ENCODE measurements around the gene SERGEF.
"Not testable (repeated sequence)": the region's sequence is repeated elsewhere in the genome, so short reads cannot be mapped to it uniquely, and the experiment has no call there.

SERGEF gene

DNA sequence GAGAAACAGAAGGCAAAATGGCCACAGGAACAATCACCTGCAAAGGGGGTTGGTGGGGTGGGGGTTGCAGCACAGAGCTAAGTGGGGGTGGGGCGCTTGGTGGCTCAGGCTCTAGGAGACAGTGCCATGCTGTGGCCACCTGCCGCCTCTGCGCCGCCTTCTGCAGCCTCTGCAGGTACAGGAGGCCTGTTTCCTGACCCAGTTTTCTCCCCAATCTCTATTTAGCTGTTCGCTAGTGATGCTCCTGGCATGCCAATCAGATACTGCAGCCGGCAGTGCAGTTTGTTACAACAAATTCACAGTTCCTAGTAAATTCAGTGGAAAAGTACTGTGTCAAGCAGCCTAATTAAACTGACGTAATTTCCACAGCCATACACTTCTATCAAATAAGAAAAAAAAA is 106.4 kb downstream of the SERGEF start:
- no peak for DNase-seq (ENCODE audit: low spot score)

DNA sequence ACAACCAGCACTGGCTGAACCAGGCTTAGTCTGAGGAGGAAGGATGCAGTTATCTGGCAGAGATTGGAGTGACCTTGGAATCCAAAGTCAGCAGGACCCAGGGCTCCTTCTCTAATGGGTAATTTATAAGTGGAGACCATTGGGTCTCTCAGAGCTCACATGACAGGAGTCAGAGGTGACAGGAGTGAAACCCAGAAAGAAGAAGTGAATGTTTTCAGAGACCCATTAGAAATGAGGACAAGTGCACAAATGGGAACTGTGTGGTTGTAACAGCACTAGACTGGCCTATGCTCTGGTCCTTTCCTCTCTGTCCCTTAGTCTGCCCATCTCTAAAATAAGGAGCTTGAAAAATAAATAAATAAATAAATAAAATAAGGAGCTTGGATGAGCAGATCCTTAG is 107.4 kb downstream of the SERGEF start:
- no peak for DNase-seq (ENCODE audit: low spot score)

GRCh38 chr11:17901481-17901880 is 111.4 kb downstream of the SERGEF start:
- no peak for DNase-seq (ENCODE audit: low spot score)

GRCh38 chr11:17898782-17899181 is 114.1 kb downstream of the SERGEF start:
- no peak for DNase-seq (ENCODE audit: low spot score)

DNA sequence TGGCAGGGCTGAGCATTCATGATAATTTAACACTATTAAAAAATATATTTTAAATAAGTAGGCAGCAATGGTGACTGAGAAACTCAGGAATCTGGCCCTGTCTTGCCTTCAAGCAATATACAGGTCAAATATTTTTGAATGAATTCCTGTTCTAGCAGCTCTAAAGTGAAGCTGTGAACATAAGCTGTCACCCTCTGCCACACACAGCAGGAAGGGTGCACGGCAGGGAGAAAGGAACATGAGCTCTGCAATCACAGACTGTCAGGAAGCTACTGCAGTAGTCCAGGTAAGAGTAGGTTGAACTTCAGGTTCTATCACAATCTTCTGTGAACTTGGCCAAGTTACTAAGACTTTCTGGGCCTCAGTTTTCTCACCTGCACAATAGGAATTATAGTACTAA is 114.8 kb downstream of the SERGEF start:
- no peak for DNase-seq (ENCODE audit: low spot score)

DNA sequence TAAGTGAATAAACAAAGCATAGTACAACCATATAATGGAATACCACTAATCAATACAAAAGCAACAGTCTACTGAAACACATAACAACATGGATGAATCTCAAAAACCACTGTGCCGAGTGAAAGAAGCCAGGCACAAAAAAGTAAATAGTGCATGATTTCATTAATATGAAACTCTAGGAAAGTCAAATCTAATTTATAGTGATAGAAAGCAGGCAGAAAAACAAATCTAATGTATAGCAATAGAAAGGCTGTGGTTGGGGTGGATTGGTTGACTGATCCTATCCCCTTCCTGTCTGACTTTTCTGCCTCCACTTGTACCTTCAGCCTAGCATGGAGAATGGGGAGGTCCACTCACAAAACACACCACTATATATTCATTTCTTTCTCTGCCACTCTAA is 115.4 kb downstream of the SERGEF start:
- no peak for DNase-seq (ENCODE audit: low spot score)

DNA sequence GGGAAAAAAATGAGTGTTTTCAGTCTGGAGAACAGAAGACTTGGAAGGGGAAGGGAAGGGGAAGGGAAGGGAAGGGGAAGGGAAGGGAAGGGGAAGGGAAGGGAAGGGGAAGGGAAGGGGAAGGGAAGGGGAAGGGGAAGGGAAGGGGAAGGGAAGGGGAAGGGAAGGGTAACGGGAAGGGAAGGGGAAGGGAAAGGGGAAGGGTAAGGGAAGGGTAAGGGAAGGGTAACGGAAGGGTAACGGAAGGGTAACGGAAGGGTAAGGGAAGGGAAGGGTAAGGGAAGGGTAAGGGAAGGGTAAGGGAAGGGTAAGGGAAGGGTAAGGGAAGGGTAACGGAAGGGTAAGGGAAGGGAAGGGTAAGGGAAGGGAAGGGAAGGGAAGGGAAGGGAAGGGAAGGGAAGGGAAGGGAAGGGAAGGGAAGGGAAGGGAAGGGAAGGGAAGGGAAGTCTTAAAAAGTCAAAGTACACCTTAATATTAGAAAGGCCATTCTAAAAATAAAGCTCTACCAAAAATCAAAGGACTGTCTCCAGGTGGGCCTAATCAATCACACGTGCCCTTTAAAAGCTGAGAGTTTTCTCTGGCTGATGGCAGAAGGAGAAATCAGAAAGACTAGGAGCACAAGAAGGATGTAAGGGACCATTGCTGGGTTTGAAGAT is 116.2 kb downstream of the SERGEF start:
- not testable (repeated sequence) for DNase-seq (ENCODE audit: low spot score)

GRCh38 chr11:17894929-17895658 is 117.8 kb downstream of the SERGEF start:
- DNase-seq (ENCODE audit: low spot score): no peak

DNA sequence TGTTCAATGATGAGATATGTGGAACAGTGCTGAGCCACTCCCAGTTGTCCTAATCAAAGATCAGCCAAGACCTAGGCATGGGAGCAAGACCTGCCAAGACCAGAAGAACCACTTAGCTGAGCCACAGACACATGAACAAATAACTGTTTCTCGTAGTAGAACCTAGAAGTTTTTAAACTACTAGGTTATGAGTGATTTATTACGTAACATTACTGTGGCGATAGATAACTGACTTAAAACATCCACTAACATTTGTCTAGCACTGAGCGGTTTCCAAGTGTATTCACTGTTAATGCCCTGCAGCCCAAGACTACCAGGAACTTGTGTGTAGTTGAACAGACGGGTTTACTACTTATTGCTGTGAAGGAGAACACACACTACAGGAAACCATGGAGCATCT is 120.4 kb downstream of the SERGEF start:
- DNase-seq (ENCODE audit: low spot score): no peak

- no peak for DNase-seq (ENCODE audit: low spot score)
Measured at GRCh38 chr11:17890325-17890724, 122.5 kb downstream of the SERGEF start.

GRCh38 chr11:17887779-17888178 is 125.1 kb downstream of the SERGEF start:
- no peak for DNase-seq (ENCODE audit: low spot score)

GRCh38 chr11:17883946-17884345 is 128.9 kb downstream of the SERGEF start:
- no peak for DNase-seq (ENCODE audit: low spot score)

DNA sequence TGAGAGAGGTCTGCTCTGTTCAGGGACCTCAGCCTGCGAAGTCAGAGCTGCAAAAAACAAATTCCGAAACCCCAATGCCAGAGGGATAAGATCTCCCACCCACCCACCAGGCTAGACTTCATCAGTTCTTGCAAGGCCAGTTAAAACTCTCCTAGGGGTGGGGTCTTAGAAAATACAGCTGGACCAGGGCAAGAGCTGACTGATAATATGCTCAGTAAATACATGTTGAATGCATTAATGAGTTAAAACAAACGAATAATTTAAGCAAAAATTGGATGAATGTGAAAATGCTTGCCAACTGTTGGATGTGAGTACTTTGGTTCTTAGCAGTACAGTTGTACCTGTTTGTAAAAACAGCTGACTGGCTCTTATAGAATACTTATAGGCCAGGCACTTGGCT is 129.8 kb downstream of the SERGEF start:
- no peak for DNase-seq (ENCODE audit: low spot score)

- no peak for DNase-seq (ENCODE audit: low spot score)
Measured at GRCh38 chr11:17878743-17879142, 134.1 kb downstream of the SERGEF start.

- no peak for DNase-seq (ENCODE audit: low spot score)
Measured at GRCh38 chr11:17877886-17878285, 135.0 kb downstream of the SERGEF start.

DNA sequence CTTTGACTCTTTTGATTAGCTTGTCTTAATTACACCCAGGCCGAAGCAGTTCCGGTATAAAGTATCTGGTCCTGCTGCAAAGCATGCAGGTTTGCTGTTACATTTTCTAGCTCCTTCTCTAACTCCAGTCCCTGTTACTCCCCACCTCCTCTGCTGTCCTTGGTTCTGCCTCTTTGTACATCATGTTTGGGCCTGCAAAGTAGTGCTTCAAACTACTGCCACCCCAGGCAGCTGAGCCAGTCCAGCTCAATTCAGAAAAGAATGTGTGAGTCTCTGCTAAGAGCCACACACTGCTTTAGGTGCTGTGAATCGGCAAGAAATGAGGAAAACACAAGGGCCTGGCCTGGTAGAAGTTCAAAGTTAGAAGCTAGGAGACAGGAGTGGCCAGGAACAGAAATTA is 136.0 kb downstream of the SERGEF start:
- no peak for DNase-seq (ENCODE audit: low spot score)

DNA sequence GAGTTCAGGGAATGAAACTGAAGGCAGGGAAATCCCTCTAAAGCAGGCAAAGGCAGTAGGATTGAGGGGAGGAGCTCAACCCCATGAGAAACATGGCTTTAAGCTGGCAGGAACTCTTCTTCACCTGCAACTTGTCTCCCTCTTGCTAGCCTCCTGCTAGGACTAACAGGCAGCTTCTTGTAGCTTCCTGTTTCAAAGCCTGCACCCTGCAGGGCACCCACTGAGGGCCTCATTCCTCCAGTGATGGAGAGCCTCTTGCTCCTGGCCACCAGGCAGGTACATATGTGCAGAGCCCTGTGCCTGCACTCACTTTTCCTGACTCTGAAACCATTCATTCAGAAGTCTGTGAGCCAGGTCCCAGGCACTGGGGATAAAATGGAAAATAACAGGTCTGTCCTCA is 137.0 kb downstream of the SERGEF start:
- no peak for DNase-seq (ENCODE audit: low spot score)

- DNase-seq (ENCODE audit: low spot score): no peak
Measured at GRCh38 chr11:17873586-17873985, 139.3 kb downstream of the SERGEF start.

- not testable (repeated sequence) for DNase-seq (ENCODE audit: low spot score)
Measured at GRCh38 chr11:17868398-17868797, 144.4 kb downstream of the SERGEF start.

- DNase-seq (ENCODE audit: low spot score): no peak
Measured at GRCh38 chr11:17867341-17867740, 145.5 kb downstream of the SERGEF start.

DNA sequence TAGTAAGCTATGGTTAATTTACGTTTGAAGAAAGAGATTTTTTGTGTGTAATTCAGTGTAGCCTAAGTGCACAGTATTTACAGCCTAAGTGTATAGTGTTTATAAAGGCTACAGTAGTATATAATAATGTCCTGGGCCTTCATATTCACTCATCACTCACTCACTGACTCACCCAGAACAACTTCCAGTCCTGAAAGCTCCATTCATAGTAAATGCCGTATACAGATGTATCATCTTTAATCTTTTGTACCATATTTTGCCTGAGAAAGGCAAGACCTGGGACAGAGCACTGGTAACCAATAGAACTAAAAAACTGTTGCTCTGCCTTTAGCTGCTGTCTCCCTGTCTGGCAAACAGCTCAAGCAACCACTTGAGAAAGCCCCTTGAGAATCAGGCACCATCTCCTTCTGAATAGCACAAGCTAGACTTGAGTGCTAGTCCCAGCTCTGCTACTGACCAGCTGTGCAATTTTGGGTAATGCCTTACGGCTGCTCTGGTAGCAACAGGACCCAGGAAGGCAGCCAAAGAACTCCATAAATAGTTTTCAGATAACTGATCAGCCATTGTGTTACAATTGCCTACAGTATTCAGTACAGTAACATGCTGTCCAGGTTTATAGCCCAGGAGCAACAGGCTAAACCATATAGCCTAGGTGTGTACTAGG is 146.9 kb downstream of the SERGEF start:
- DNase-seq (ENCODE audit: low spot score): no peak

DNA sequence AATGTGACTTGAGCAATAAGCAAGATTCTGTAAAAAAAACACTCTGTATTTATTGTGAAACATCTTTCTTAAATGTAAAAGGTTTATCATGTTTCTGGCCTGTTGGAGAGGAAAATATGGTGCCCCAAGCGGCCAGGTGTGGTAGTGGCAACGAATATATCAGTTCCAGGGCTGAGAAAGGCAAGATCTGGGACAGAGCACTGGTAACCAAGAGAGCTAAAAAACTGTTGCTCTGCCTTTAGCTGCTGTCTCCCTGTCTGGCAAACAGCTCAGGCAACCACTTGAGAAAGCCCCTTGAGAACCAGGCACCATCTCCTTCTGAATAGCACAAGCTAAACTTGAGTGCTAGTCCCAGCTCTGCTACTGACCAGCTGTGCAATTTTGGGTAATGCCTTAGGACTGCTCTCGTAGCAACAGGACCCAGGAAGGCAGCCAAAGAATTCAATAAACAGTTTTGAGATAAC is 148.3 kb downstream of the SERGEF start:
- no peak for DNase-seq (ENCODE audit: low spot score)

GRCh38 chr11:17861036-17861755 is 151.7 kb downstream of the SERGEF start:
- DNase-seq (ENCODE audit: low spot score): no peak
